Embryonic facial prominence (tissue), 1 donor: ENCODE measurements around the gene SLC25A14.
A peak's percentile ranks its signal among the peaks of the same experiment; 100 is the strongest.

Experiments
- DNase-seq: peaks from one replicate; pipeline ENCODE4 v3.0.0-alpha.2; 2016; ENCODE audit errors: extremely low spot score

Gene SLC25A14

GRCh38 chrX:130378024-130378669 lies 38.4 kb downstream of the SLC25A14 start:
- DNase-seq: no peak

- DNase-seq: no peak
Observed at GRCh38 chrX:130385520-130385919, 45.8 kb downstream of the SLC25A14 start, which contains the start of gene GPR119. GPR119 (minus strand) TSS chrX:130385674; CDS start chrX:130385447, 227 bp downstream.

GRCh38 chrX:130386408-130386808 lies 46.7 kb downstream of the SLC25A14 start:
- DNase-seq: no peak

- DNase-seq: no peak
Observed at GRCh38 chrX:130393451-130394074, 53.8 kb downstream of the SLC25A14 start.

GRCh38 chrX:130395341-130395740 lies 55.6 kb downstream of the SLC25A14 start:
- DNase-seq: no peak

- peak; percentile 52 for DNase-seq
Observed at GRCh38 chrX:130401415-130402207, 61.9 kb downstream of the SLC25A14 start, which contains the start of gene RBMX2. RBMX2 (plus strand) TSS chrX:130401987; CDS start chrX:130402033, 46 bp downstream.

- DNase-seq: no peak
Observed at GRCh38 chrX:130402208-130402684, 62.5 kb downstream of the SLC25A14 start.

GRCh38 chrX:130413415-130413814 lies 73.7 kb downstream of the SLC25A14 start:
- DNase-seq: no peak

GRCh38 chrX:130414800-130415199 lies 75.1 kb downstream of the SLC25A14 start:
- no peak for DNase-seq

- DNase-seq: no peak
Observed at GRCh38 chrX:130415201-130415600, 75.5 kb downstream of the SLC25A14 start.

GRCh38 chrX:130416785-130417184 lies 77.1 kb downstream of the SLC25A14 start:
- no peak for DNase-seq

- DNase-seq: no peak
Observed at GRCh38 chrX:130418066-130418465, 78.3 kb downstream of the SLC25A14 start.

- DNase-seq: no peak
Observed at GRCh38 chrX:130418740-130419139, 79.0 kb downstream of the SLC25A14 start.

- DNase-seq: no peak
Observed at GRCh38 chrX:130419263-130419662, 79.5 kb downstream of the SLC25A14 start.
